ENCODE results near the gene CCDC6.
"Not testable (repeated sequence)": the region's sequence is repeated elsewhere in the genome, so short reads cannot be mapped to it uniquely, and the experiment has no call there.

CCDC6 gene

DNA sequence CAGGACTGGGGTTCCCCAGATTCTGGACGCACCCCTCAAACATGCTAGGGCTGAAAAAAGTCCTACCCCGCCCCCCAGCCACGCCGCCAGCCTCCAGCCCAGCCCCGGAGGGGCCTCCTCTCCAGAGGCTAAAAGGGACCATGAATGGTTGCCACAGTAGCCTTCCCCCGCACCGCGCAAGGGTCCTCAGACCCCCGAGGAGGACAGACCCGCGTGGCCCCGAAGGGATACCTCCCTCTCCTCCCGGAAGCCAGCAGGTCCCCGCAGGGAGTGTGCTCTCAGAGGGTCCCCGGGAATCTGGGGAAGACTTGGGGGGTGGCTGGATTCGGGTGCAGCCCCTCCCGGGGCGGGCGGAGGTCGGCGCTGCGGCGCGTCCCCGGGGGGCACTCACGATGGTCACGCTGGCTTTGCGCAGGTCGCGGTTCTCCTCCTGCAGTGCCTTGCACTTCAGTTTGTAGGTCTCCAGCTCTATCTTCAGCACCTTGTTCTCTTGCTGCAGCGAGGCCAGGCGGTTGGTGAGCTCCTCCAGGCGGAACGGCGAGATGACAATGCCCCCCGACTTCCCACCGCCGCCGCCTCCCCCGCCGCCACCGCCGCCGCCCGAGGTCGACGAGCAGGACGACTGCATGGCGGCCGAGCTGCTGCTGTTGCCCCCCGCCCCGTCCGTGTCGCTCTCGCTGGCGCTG lies 482 bp downstream of the CCDC6 start:
- DNase-seq (ENCODE audit: low read depth), result no peak

DNA sequence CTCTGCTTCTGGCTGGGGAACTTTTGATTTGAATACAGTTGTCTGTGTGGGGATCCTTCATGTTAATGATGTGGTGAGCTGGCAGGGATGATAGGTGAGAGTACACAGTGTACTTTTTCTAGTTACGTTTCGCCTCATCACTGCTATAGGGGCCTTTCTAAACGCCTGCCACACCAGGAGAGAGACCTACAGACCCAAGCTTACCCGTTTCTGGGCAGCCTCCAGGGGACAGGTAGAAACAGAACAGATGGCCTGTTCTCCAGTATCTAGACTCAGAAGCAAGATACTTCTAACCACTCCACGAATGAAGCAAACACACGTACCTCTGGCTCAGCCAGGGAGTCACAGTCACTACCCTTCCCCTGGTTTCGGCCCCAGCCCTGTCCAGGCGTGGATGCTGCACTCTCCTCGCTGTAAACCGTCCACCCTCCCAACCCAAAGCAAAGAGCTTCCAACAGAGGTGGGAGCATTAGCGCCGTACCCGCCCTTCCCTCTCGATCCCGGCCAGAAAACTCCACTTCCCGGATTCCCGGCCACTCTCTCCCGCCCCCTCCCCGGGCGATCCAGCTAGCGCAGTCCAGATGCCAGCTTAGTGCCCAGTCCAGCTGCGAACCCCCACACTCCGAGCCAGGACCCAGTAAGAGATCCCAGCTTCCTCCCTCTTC lies 1.2 kb downstream of the CCDC6 start:
- DNase-seq (ENCODE audit: low read depth), result no peak

DNA sequence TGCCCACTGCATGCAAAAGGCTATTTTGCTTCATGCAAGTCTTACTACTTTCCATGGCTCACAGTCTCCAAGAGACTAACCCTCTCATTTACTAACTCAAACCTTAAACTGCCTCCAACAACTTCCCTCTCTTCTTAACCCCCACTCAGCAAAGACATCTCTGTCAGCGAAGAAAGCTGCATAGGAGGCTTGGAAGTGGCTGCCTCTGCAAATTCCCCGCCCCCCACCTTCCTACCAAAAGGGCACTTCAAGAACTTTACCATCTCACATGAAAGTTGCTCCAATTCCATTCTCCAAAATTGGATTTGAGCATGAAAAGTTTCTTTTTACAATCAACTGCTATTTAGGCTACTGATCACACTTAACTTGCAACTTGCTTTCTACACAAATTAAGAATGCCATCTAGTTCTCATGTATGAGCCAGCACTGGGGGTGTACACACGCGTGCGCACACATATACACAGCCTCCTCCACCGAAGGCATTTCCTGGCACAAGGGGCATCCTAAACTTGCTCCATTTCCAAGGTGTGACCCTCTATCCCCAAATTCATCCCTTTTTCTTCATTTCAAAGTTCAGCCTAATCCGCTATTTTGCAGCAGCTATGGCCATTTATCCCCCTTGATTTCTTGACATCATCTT lies 1.8 kb downstream of the CCDC6 start:
- no peak for DNase-seq (ENCODE audit: low read depth)

DNA sequence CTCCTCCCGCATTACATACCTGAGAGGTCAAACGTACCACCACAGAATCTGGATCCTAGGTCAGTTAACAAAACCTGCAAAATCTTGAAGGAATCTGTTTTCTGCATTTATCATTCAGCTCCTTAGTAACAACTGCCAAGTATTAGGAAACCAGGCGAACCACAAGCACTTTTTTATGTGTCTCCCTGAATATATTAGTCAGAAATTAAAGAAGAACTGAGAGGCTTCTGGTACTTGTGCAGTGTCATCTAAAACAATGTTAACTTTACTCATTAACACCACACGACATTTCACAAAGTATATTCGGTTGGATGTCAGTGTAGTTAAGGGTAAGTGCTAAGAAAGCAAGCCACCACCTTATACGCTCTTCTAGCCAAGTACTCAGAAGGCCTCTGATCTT lies 2.5 kb downstream of the CCDC6 start:
- no peak for DNase-seq (ENCODE audit: low read depth)

DNA sequence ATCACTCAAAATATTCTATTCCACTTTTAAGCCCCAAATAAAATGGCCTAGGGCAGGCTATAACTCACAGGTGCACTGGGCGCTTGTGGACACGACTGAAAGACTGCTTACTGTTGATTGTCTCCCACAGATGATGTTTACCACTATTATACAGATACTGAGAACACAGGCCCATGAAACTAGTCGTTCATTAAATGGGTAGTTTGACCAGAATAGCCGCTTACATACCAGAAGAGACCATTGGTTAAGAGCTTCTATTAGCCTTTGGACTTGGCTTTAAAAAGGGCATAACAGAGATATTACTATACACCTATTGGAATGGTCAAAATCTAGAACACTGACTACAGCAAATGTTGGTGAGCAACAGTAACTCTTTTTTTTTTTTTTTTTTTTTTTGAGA lies 4.3 kb downstream of the CCDC6 start:
- DNase-seq (ENCODE audit: low read depth), result no peak

DNA sequence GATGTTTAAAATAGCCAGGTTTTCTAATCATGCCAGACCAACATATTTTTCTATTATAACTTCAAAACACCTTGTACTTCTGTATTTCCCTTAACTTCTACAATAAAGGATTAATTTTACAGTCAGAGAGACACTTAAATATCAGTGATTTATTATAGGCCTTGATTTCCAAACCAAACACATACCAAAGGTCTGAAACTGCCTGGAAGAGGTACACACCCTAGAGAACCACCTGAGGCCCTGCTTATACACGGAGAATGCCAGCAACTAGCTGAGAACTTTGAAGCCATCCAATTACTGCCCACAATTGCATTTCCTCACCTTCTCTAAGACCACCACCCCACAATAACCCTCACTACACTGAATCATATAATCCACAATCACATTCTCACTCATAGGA lies 4.9 kb downstream of the CCDC6 start:
- DNase-seq (ENCODE audit: low read depth), result no peak

DNA sequence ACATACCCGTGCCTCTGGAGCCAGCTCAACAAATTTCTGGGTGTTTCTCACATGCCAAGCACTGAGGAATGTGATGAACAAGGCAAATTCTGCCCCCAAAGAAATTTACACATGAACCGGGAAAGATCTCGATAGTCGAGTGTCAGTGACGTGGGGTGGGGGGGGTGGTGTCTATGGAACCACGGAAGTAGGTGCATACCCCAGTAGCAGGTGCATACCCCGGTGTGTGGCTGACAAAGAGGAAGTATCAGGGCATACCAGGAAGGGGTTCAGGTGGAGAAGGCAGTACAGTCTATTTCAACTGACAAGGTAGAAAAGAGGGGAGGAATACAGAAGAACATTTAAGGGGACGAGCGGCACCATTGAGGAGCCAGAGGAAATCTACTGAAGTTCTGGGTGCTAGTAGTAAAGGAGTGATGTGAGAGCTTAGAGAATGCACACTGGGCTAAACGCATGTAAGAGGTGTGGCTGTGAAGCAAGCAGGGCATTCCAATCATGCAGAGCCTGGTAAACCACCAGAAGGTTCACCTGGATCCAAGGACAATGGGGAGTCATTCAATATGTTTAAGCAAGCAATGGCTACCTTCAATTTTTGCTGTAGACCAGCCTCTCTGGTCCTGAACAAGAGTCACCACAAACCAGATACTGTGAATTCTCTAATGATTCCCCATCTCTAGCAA lies 6.2 kb downstream of the CCDC6 start:
- DNase-seq (ENCODE audit: low read depth), result no peak

DNA sequence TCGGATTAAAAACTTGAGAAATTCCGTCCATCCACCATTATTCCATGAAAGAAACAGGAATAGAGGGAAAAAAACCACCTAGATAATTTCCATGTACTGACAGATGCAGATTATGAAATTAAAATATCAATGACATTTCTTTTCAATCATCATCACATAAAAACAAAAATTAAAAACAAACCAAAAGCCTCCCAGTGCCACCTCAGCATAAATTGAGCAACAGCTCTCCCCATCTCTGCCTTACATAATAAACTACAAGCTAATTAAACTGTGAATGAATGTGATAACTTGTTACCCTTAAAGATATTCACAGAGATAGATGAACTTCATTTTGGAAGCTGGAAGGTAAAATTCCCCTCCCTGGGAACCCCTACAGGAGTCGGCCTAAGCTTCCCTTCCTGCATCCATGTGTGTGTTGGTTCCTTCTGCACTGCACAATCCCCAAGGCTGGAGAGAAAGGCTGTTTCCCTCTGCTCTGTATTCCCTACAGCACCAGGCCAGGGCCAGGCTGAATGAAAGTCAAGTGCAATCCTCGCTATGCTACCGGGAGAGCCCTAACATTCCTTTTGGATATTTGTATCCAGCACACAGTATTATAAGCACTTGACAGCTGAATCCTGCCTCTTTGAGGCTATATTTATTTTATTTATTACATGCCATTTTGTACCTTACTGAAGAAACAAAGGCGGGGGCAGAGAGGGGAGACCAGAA lies 8.1 kb downstream of the CCDC6 start:
- DNase-seq (ENCODE audit: low read depth), result no peak

DNA sequence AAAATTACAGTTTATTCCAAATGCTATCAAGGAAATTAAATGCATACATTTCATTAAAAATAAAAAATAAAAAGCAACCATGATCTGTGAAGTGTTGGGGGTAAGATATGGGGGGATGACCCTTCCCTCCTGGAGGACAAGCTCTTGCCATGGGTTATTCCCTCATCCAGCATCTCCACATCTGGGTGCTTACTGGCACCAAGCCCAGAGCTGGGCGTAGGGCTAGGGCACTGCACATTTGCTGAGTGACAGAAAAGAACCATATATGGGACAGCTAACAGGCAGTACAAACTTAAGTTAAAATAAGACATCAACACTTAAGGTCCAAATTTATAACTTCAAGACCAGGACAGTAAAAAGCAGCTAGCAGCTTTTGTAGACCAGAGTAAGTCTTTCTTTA lies 10.2 kb downstream of the CCDC6 start:
- DNase-seq (ENCODE audit: low read depth), result no peak

DNA sequence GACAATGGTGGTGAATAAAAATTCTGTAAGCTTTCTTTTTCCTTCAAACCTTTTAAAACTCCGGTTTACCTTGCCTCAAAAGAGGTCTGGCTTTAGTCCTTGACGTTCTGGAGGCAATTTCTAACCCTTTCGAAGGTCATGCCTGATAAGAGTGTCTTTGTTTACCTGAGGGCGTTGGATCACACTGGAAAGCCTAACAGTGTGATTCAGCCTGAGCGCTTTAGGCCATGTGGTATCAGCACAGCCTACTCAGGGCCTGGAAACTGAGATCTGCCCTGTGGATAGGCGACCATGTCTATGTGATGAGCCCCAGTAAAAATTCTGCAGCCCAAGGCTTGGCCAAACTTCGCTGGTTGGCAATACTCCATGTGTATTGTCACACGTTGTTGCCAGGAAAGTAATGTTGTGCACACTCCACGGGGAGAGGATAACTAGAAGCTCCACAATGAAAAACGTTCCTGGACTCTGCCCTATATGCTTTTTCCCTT lies 10.7 kb downstream of the CCDC6 start:
- DNase-seq (ENCODE audit: low read depth), result no peak

DNA sequence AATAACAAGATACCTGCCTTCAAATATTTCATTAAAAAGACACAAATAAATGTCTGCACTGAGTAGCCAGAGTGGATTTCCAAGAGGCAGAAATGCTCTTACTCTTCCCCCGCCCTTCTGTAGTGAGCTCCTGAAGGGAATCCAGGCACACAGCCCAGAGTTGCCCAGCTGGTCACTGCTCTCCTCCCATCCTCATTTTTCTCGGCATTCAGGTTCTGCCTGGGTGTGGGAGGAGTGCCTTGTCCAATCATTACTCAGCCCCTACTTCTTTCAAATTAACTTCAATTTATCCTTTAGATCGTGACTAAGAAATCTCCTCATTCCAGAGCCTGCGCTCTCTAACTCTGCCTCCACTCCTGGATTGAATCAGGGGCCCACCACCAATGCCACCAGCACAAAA lies 12.2 kb downstream of the CCDC6 start:
- peak; percentile 77 for DNase-seq (ENCODE audit: low read depth)

DNA sequence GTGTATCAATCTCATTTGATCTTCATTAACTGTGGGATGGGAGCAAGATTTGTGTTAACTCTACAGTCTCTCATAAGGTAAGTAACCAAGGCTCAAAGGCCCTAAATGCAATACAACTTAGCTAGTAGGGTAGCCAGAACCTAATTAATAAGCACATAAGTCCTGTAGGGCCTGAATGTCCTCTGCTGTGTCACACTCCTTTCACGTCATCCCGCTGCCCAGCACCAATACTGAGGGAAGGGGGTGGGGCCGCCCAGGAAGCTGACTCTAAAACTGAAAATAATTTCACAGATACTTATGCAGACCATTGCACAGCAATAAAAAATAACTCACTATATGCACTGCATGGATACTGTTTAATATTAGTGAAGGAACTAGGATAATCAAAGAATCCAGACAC lies 13.7 kb downstream of the CCDC6 start:
- DNase-seq (ENCODE audit: low read depth), result no peak

DNA sequence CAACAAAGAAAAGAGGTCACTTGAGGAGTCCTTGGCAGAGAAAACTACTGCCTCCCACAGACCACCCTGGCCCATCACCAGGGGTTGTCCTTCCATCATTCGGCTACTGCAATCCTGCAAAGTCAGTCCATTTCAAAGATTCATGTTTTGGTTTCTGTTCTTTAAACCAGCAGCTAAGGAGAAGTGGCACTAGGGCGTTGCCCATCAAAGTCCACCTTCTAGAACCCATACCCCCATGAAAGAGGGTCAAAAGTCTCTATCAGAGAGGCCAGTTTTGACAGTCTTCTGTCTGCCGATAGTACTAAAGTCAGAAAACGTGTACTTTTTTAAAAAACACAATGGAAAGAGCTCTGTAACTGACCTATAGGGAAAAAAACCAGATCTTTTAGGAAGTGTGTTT lies 14.4 kb downstream of the CCDC6 start:
- no peak for DNase-seq (ENCODE audit: low read depth)

DNA sequence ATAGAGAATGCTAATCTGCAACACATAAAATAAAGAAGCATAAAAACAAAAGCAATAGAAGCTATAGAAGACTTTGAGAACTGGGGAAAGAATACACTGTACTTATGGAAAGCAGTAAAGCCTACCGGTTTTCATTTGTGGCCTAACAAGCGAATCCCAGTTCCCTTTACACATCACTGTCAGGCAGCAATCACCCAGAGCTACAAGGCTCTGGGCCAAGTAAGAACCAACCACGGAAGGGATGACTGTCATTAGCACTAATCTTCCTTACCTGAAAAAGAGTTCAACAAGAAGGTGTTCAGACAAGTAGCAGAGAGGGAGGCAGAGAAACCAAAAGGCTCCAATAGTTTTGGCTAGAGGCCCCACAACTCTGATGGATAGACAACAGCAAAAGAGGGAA lies 15.0 kb downstream of the CCDC6 start:
- DNase-seq (ENCODE audit: low read depth), result no peak

DNA sequence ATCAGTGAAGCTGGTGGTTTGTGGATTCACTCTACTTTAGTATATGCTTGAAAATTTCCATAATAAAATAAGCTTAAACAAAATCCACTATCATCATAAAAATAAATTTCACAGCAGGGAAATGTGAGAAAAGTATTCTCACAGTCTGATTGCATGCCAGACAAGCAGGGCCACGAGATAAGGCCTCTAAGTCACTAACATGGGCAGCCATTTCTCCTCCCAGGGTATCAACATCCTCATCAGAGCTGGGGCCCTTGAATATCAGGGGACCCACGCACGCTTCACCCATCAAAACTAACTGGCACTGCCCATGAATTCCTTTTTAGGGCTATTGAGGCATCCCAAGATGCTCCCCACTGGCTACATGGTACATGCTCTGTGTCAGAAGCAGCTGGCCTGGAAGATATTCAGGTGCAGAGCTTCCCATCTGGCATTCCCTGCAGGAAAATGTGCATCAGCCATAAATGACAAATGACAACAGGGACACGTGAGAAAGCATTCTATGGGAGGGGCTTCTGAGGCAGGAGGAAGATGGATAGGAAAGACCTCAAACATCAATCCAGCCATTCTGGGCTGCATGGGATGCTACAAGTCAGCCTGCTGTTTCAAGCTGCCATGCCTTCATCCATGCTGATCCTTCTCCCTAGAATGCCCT lies 17.4 kb downstream of the CCDC6 start:
- no peak for DNase-seq (ENCODE audit: low read depth)

DNA sequence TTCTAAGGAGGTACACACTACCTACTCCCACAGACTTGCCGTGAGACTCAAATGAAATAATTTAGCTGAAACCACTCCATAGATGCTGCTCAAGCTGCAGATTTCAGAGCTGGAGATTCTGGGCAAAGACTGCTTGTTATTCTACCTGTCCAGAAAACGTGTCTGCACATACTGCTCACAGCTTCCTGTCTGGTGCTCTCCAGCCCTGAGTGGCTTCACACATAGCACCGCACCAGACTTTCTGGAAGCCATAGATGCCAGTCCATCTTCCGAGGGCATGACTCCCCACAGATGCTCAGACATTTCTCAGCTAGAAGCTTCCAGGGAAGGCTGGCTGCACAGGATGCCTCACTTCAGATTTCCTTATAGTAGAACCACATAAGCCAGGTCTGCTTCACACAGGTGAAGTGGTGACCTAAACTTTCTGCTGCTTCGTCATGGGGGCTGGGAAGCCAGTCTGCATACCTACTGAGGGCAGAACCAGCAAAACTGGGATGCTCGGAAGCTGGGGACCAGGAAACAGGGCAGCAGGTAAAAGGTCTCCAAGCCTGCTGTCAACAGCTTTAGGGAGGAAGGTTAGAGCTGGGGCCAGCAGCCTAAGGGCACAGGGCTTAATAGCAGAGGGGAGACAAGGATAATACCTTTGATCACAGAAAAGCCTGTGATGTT lies 18.2 kb downstream of the CCDC6 start:
- no peak for DNase-seq (ENCODE audit: low read depth)

DNA sequence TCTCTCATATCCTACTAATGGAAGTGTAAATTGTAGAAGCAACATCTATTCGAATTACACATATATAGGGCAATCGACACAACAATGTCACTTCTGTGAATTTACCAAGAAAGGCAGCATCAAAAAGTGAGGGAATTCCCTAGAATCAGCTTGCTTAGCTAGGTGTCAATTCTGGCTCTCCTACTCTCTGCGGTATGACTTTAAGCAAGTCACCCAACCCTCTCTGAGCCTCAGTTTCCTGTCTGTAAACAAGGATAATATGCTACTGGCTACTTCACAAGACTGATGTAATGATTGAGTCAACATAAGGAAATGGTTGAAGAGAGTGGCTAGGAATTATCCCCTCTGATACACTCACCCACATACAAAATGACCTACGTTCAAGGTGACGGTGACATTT lies 19.4 kb downstream of the CCDC6 start:
- DNase-seq (ENCODE audit: low read depth), result no peak

DNA sequence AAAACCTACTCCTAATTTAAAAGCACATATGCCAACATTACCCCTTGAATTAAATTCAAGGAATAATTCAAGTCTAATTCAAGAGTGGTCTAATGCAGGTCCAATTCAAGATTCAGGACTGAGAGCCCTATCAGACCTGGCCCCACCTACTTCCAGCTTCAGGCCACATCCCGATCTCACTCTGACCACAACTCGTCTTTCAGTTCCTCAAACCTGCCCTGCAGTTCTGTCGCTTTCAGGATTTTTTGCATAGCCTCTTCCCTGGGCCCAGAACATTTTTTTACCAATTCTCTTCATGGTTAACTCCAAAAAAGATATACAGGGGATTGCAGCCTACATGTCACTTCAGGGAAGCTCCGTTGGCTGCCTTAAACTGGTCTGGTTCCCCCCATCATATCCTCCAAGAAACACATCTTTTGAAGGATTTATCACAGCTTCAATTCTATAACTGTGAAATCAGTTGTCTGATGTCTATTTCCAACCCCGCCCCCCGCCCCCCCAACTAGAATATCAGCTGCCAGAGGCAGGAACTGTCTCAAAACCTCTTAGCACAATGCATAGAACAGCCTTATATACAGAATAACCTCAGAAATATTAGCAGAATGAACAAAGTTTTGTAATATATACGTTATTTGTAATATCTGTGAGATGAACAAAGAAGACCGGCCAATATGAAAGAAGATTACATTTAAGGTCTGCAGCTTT lies 20.8 kb downstream of the CCDC6 start:
- DNase-seq (ENCODE audit: low read depth), result no peak

DNA sequence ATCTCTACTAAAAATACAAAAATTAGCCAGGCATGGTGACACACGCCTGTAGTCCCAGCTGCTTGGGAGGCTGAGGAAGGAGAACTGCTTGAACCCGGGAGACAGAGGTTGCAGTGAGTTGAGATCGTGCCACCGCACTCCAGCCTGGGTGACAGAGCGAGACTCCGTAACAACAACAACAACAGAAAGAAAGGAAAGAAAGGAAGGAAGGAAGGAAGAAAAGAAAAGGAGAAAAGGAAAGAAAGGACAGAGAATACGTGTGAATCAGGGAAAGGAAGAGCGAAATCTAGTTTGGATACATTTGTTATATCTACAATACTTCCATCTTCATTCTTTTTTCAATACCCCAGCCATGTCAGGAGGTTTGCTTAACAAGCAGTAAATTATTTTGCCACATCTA lies 21.5 kb downstream of the CCDC6 start:
- not testable (repeated sequence) for DNase-seq (ENCODE audit: low read depth)

DNA sequence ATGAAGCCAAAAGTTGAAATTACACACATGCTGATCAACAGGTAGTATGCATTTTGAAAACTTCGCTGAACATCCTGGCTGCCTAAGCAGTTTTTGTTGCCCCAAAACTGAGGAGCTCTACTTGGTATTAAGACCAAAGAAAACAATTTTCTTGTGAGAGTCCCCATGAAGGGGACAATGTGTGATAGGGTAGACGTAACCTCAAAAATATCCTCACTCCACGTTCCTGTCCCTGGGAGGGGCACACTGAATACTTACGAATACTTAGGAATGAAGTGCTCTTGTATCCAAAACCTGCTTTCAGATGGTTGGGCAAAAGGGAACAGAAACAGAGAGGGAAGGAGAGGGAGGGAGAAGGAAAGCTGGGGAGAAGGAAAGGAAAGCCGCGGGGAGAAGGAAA lies 24.7 kb downstream of the CCDC6 start:
- DNase-seq (ENCODE audit: low read depth), result no peak
